AG10803 (cell line): ENCODE results near the gene DACH1.
A peak's percentile ranks its signal among the peaks of the same experiment; 100 is the strongest.

Experiments
- DNase-seq: peaks from one replicate; pipeline ENCODE4 v3.0.0; 2010; ENCODE audit warnings: low read depth
- H3K4me3 ChIP-seq: 2 replicates; pipeline ENCODE4 v1.5.1; 2011; ENCODE audit warnings: mild to moderate bottlenecking, low read length, control low read depth
- CTCF ChIP-seq: conservative IDR thresholded peaks from 2 replicates; pipeline ENCODE4 v1.5.1; 2011; ENCODE audit warnings: mild to moderate bottlenecking, low read length, control low read depth, inconsistent platforms

Gene DACH1

DNA sequence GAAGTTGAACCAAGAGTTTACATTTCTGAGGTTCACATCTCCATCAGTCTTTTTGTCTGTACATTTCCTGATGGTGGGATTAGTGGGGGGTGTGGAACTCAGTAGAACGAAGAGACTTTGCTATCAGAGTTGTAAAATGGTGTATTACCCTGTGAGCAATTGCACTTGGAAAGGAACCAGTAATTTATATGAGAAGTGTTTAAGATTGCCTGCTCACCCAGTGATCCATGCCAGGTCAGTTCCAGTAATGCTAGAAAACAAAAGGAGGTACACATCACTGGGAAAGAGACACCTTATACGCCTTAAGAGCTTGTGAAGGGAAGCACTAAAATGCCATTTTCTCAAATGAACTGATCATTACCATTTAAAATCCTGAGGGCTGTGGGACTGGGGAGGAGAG is 7.5 kb upstream of the DACH1 start:
- no peak for TF ChIP-seq CTCF
- no peak overlapping the region for H3K4me3 ChIP-seq
- DNase-seq, result no peak

DNA sequence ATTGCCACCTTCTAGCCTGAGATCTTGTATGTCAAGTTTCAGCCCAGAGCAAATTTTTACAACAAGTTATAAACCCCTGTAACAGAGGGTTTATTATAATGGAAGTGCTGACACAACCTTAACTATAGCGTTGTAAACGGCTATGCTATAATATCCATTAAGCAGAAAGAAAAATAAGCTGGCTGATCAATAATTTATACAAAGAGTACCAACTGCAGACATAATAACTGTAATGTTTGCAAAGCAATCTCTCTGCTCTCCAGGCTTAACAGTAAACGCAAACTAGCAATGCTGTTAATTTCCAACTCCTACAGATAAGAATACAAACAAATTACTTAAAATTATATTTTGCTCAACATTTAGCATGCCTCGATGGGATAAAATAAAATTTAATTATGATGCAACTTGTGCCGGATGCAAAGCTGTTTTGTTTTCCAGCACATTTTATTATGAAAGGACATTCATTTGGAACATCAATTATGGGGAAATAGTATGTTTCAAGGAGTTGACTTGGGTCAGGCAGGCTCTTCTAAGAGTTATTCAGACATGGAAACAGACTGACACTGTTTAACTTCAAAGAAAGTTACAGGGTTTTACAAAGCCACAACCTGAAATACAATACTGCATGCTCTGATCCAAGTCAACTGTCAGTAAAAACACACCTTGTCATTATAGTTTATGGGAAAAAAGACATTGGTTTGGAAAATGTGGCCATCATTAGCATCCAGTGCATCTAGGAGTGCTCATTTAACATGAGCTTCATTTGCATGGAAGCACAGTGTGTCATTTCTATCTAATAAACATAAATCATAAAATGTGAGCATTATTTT is 6.6 kb upstream of the DACH1 start:
- no peak for DNase-seq
- TF ChIP-seq CTCF, result no peak

DNA sequence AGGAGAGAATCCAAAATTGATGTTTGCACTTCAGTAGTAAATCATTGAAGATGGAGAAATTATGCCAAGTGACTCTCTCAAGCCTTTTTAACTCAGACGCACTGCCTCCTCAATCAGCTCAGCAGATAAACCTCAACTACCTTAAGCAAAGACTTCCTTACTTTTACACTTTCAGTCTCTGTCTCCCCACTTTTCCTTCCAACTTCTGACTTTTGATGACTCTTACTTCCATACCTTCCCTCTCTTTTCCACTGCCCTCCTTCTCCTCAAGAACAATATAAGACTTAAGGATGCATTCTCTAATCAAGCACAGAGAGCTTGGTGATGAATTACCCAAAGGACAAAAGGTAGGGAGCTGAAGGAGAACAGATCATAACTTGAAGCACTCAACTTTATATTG is 4.8 kb upstream of the DACH1 start:
- DNase-seq, result no peak
- H3K4me3 ChIP-seq, result no peak overlapping the region
- no peak for TF ChIP-seq CTCF

More for the DNA sequence above, 6.6 kb upstream of the DACH1 start:
- H3K4me3 ChIP-seq, result no peak overlapping the region

- no peak overlapping the region for H3K4me3 ChIP-seq
- DNase-seq, result no peak
- no peak for TF ChIP-seq CTCF
Observed at GRCh38 chr13:71871176-71871754, 4.3 kb upstream of the DACH1 start.

GRCh38 chr13:71870100-71870499 is 3.1 kb upstream of the DACH1 start:
- DNase-seq, result no peak
- H3K4me3 ChIP-seq, result no peak overlapping the region
- TF ChIP-seq CTCF, result no peak

GRCh38 chr13:71869274-71869673 is 2.3 kb upstream of the DACH1 start:
- TF ChIP-seq CTCF, result no peak

GRCh38 chr13:71866335-71867130 is 471 bp downstream of the DACH1 start:
- peak overlapping the region; percentile 54 for H3K4me3 ChIP-seq
- DNase-seq, result no peak
- TF ChIP-seq CTCF, result no peak

More at GRCh38 chr13:71869274-71869673, 2.3 kb upstream of the DACH1 start:
- no peak overlapping the region for H3K4me3 ChIP-seq
- no peak for DNase-seq
